Testis (tissue), 3 donors: ENCODE data around the gene BARX2. TPM values are rescaled to one million over a fixed set of nuclear protein-coding genes. Genes with fewer than 3 reads are reported as not detected.

Source experiments
- DNase-seq: peaks from one replicate; pipeline ENCODE4 v3.0.0-alpha.2; 2019
- H3K27ac ChIP-seq, 2 donors: fragments of 200-600 bp; sonication (generic); one replicate each; pipeline ENCODE4 v1.5.1; 2019
- H3K27me3 ChIP-seq: fragments of 200-600 bp; sonication (generic); one replicate; pipeline ENCODE4 v1.5.1; 2019
- H3K36me3 ChIP-seq: fragments of 200-600 bp; sonication (generic); one replicate; pipeline ENCODE4 v1.5.1; 2017; ENCODE audit warnings: low read depth; ENCODE audit errors: missing control alignments
- H3K4me1 ChIP-seq: fragments of 200-600 bp; sonication (generic); one replicate; pipeline ENCODE4 v1.5.1; 2019
- H3K4me3 ChIP-seq, 2 donors: fragments of 200-600 bp; sonication (generic); one replicate each; pipeline ENCODE4 v1.5.1; 2017 to 2019
- H3K9me3 ChIP-seq: fragments of 200-600 bp; sonication (generic); one replicate; pipeline ENCODE4 v1.5.1; 2017
- POLR2A ChIP-seq: fragments of 450-650 bp; IDR thresholded peaks from one replicate; pipeline ENCODE4 v1.6.1; 2017; ENCODE audit warnings: antibody characterized with exemption, mild to moderate bottlenecking, moderate library complexity
- WGBS, 2 donors: methylation state at CpG; one replicate each; pipeline ENCODE4 v1.1.5; 2018; 5-methylcytosine and 5-hydroxymethylcytosine counted together
- intact Hi-C: fragments of 100-400 bp; cut with DNase I; formaldehyde crosslinking; loops from one replicate; pipeline ENCODE4 v1.15.1; 2023; ENCODE audit warnings: low total_unique reads
- polyA plus RNA-seq: library from polyadenylated mRNA; stranded (reverse); fragments of 350-450 nt; fragmentation: Illumina TruSeq; extraction: RNeasy Lipid Tissue Mini Kit (QIAGEN cat#74804); gene quantifications from one replicate; pipeline ENCODE4 v1.2.3, GENCODE V29; 2014; ENCODE audit warnings: low read depth, low replicate concordance; ENCODE audit not compliant: insufficient read depth
- total RNA-seq, 2 donors: library from RNA; depleted of rRNA; stranded (reverse); fragments of >200 nt; gene quantifications; one replicate each; pipeline ENCODE4 v1.2.3, GENCODE V29; 2016
- TF ChIP-seq, protein P1 (sequence below), 3 experiments: fragments of 450-650 bp in 2 of 3; fragments of 200-600 bp in 1 of 3; sonication (generic) in 1 of 3; IDR thresholded peaks; one replicate each; pipeline ENCODE4 v1.5.1; 2016 to 2019; ENCODE audit warnings: antibody characterized with exemption in 3 of 3, mild to moderate bottlenecking in 2 of 3, moderate library complexity in 1 of 3

BARX2 gene
- total and polyA plus RNA-seq, 3 donors from 2014 or later = 4.3 to 5.0 (median 4.5) TPM

DNA sequence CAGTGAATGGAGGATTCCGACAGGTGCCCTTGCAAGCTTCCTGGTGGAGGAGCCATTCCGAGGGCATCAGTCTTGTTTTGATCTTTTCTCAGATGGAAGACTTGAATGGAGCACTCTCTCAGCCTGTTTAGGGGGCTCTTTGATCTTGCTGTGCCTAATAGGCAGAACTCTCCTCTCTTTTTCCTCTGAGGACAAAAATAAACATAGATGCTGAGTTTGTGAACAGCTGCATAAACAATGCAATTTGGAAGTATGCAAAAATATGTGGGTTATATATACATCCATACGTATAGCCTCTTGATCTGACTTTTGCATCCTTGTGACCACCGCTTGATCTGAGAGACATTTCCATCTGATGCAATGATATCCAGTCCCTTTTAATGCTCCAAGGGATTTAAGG lies 29.1 kb downstream of the BARX2 start:
- H3K4me1 ChIP-seq = no peaks in the 10 kb centered on the region
- H3K4me3 ChIP-seq = no peak overlapping the region
- no peaks in the 10 kb centered on the region for H3K27me3 ChIP-seq
- no peaks in the 10 kb centered on the region for H3K36me3 ChIP-seq
- no peak overlapping the region for H3K27ac ChIP-seq
- WGBS, 2 donors = 81 to 83% methylated on average over 4 of the region's 4 CpGs
- no peak for TF ChIP-seq POLR2A
- TF ChIP-seq, protein P1, sequence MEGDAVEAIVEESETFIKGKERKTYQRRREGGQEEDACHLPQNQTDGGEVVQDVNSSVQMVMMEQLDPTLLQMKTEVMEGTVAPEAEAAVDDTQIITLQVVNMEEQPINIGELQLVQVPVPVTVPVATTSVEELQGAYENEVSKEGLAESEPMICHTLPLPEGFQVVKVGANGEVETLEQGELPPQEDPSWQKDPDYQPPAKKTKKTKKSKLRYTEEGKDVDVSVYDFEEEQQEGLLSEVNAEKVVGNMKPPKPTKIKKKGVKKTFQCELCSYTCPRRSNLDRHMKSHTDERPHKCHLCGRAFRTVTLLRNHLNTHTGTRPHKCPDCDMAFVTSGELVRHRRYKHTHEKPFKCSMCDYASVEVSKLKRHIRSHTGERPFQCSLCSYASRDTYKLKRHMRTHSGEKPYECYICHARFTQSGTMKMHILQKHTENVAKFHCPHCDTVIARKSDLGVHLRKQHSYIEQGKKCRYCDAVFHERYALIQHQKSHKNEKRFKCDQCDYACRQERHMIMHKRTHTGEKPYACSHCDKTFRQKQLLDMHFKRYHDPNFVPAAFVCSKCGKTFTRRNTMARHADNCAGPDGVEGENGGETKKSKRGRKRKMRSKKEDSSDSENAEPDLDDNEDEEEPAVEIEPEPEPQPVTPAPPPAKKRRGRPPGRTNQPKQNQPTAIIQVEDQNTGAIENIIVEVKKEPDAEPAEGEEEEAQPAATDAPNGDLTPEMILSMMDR (IDR thresholded peaks at IDR 0.05) = no peak
- intact Hi-C loops = no loop called here
- no peak for DNase-seq
- no peaks in the 10 kb centered on the region for H3K9me3 ChIP-seq

DNA sequence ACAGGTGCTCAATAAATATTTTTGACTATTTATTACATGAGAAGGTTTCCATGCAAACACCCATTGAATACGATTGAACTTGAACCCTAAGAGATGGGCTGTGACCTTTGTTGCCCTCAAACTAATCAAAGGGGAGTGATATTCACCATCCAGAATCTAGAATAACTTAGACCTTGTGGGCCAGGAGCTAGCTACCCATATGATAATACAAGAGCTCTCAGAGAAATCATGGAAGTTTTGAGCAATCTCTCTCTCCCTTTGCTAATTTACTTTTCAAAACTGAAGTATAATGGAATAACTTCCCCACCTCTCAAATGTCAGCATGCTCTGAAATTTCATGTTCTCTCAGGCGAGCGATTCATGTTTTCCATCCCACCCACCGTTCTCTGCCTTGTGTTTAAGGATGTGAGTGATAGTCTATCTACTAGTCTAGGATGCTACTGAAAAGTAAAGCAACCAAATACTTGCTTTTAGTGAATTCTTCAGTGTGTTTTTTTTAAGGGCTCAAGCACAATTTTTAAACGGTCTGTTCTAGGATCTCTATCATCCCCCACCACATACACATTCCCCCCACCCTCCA lies 33.3 kb downstream of the BARX2 start:
- Histone ChIP-seq H3K4me1 (no peaks in the 10 kb centered on the region), H3K36me3 (no peaks in the 10 kb centered on the region), H3K27ac (no peak overlapping the region), H3K9me3 (no peaks in the 10 kb centered on the region), H3K27me3 (no peaks in the 10 kb centered on the region), H3K4me3 (no peak overlapping the region)
- no peak for DNase-seq
- intact Hi-C loops = no loop called here
- TF ChIP-seq, protein P1 (IDR thresholded peaks at IDR 0.05) = no peak
- no peak for TF ChIP-seq POLR2A
- 85 to 87% methylated on average over 5 of the region's 5 CpGs for WGBS, 2 donors

DNA sequence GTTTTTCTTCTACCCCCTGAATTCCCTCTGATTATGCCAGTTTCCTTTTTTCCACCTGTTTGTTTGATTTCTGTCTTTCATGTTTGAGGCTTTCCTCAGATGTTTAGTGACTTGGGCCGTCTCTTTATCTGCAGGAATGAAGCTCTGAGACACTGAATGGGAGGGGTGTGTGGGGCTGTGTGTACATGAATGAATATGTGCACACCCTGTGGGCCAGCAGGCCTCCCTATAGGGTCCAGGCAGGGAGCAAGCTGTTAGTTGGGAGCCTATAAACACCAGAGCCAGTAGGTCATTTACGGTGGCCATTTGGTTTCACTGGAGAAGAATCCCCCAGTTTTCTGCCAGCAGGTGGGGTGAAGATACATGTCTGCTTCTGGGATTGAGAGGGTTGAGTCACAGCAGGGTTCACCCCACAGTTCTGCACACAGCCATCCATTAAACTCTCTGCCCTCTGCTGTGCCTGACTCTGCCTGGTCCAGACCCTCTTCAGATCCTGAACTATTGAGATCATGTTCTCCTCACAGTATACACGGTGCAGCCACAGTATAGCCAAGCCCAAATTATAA lies 34.8 kb downstream of the BARX2 start:
- intact Hi-C loops = no loop called here
- TF ChIP-seq POLR2A = no peak
- TF ChIP-seq, protein P1 (IDR thresholded peaks at IDR 0.05) = no peak
- WGBS, 2 donors = 72 to 79% methylated on average over 2 to 3 of the region's 3 CpGs
- H3K36me3 ChIP-seq = no peaks in the 10 kb centered on the region
- H3K27ac ChIP-seq = no peak overlapping the region
- no peaks in the 10 kb centered on the region for H3K4me1 ChIP-seq
- H3K4me3 ChIP-seq = no peak overlapping the region
- no peaks in the 10 kb centered on the region for H3K9me3 ChIP-seq
- no peaks in the 10 kb centered on the region for H3K27me3 ChIP-seq
- DNase-seq = no peak

DNA sequence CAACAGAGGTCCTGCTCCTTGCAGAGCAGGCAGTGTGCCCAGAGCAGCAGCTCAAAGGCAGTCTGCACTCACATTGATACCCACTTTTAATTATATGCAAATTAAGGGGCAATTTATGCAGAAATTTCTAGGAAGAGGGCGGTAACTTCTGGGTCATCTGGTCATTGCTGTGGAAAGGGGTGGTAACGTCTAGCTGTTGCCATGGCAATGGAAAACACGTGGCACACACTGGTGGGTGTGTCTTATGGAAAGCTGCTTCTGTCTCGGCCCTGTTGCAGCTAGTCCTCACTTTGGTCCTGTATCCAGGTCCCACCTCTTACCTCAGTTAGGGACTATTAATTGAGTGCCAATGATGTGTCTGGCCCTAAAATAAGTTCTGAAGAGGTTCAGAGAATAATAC lies 36.8 kb downstream of the BARX2 start:
- no peak overlapping the region for H3K4me3 ChIP-seq
- H3K27me3 ChIP-seq = no peaks in the 10 kb centered on the region
- no peak overlapping the region for H3K27ac ChIP-seq
- intact Hi-C loops = no loop called here
- no peak for TF ChIP-seq POLR2A
- TF ChIP-seq, protein P1 (IDR thresholded peaks at IDR 0.05) = no peak
- peak; percentile 18 for DNase-seq
- no peaks in the 10 kb centered on the region for H3K9me3 ChIP-seq
- WGBS, 2 donors = 57 to 62% methylated on average over 4 of the region's 4 CpGs
- no peaks in the 10 kb centered on the region for H3K36me3 ChIP-seq
- H3K4me1 ChIP-seq = no peaks in the 10 kb centered on the region
